OCI-LY7 (cell line): ENCODE data around the gene MAP2K5.

Experiments
- CTCF ChIP-seq: fragments of 200-600 bp; sonication (generic); conservative IDR thresholded peaks from 2 replicates; pipeline ENCODE4 v1.5.1; 2014; ENCODE audit warnings: mild to moderate bottlenecking, antibody characterized with exemption, low read length, moderate library complexity, mixed read lengths
- EZH2phosphoT487 ChIP-seq: fragments of 200-600 bp; sonication (generic); IDR thresholded peaks from 2 replicates; pipeline ENCODE4 v1.6.1; 2018; ENCODE audit warnings: low read depth, borderline replicate concordance, mild to moderate bottlenecking, mixed run types, antibody characterized with exemption, low read length, moderate library complexity, mixed read lengths

- TF ChIP-seq CTCF (no peak), EZH2phosphoT487 (no peak)
Observed at GRCh38 chr15:67743558-67743957, 201.1 kb downstream of the MAP2K5 start.
